Heart right ventricle (tissue), 16 donors: ENCODE measurements around the gene OLIG2. TPM values are rescaled to one million over a fixed set of nuclear protein-coding genes. Genes with fewer than 3 reads are reported as not detected.
A peak's percentile ranks its signal among the peaks of the same experiment; 100 is the strongest.

Experiments used
- ATAC-seq, 8 donors: fragments of 200-7000 bp; cut with Tn5 transposase; one replicate each; pipeline ENCODE4 v1.9.1; 2020; ENCODE audit warnings: mild to moderate bottlenecking in 8 of 8, moderate library complexity in 8 of 8, moderate number of reproducible peaks in 1 of 8
- DNase-seq, 2 donors: peaks; one replicate each; pipeline ENCODE4 v3.0.0-alpha.2; 2020
- H3K27ac ChIP-seq, 10 donors: fragments of 200-600 bp; sonication (generic) in 2 of 10; one replicate each; pipeline versions ENCODE4 v1.5.0 to v1.8.0; 2020 to 2022; ENCODE audit warnings: mild to moderate bottlenecking in 3 of 10
- H3K27me3 ChIP-seq, 7 donors: fragments of 200-600 bp; one replicate each; pipeline ENCODE4 v1.8.0; 2021 to 2022; ENCODE audit warnings: mild to moderate bottlenecking in 2 of 7
- H3K36me3 ChIP-seq, 9 donors: fragments of 200-600 bp; sonication (generic) in 1 of 9; one replicate each; pipeline versions ENCODE4 v1.5.0 to v1.8.0; 2020 to 2022; ENCODE audit warnings: mild to moderate bottlenecking in 2 of 9
- H3K4me1 ChIP-seq, 9 donors: fragments of 200-600 bp; sonication (generic) in 1 of 9; one replicate each; pipeline versions ENCODE4 v1.5.0 to v1.8.0; 2020 to 2022; ENCODE audit warnings: mild to moderate bottlenecking in 4 of 9
- H3K4me3 ChIP-seq, 10 donors: fragments of 200-600 bp; sonication (generic) in 2 of 10; one replicate each; pipeline versions ENCODE4 v1.5.0 to v1.8.0; 2020 to 2022; ENCODE audit warnings: mild to moderate bottlenecking in 7 of 10, moderate library complexity in 2 of 10
- H3K9me3 ChIP-seq, 11 donors: fragments of 200-600 bp in 10 of 11; sonication (generic) in 2 of 11; one replicate each; pipeline versions ENCODE4 v1.5.0 to v1.8.0; 2013 to 2022; ENCODE audit warnings: mild to moderate bottlenecking in 2 of 11, control low read depth in 1 of 11, moderate library complexity in 1 of 11
- whole genome bisulfite sequencing, 2 donors: extraction: QIAGEN DNeasy Blood & Tissue Kit; methylation state at CpG; one replicate each; pipeline ENCODE4 v1.1.7; 2013; ENCODE audit warnings: inconsistent platforms in 1 of 2; 5-methylcytosine and 5-hydroxymethylcytosine counted together
- intact Hi-C, 10 donors: fragments of 100-400 bp; cut with DNase I; formaldehyde crosslinking; loops; one replicate each; pipeline versions ENCODE4 v1.11.1 to v1.14.2; 2022
- polyA plus RNA-seq, 2 donors: library from polyadenylated mRNA; stranded (reverse); fragments of 200-250 nt; gene quantifications; one replicate each; pipeline ENCODE4 v1.2.3, GENCODE V29; 2013
- total RNA-seq, 10 donors: library from RNA; stranded (reverse); fragmentation: NEBNext Ultra II Directional in 3 of 10; extraction: Animal tissue kit (Norgen Biotek cat#: 25700) in 3 of 10; gene quantifications; one replicate each; pipeline versions ENCODE4 v1.2.1 to v1.2.4, GENCODE V29; 2021 to 2023
- TF ChIP-seq, protein P1 (sequence below), 9 donors: fragments of 200-600 bp; sonication (generic) in 2 of 9; IDR thresholded peaks; one replicate each; pipeline versions ENCODE4 v1.5.0 to v1.8.0; 2021 to 2022; ENCODE audit warnings: antibody characterized with exemption in 9 of 9, mild to moderate bottlenecking in 5 of 9, moderate library complexity in 1 of 9
- donor health status: Arrhythmogenic right ventricular cardiomyopathy.
- donor health status: ischemic (EF 13 %, LVEDD 7.1; RV severe dilation, severe dysfunction).
- donor health status: healthy with polysubstance abuse.
- donor health status: DM: no; HTN: yes; CAD: no.
- donor health status: DM: no; HTN: no; CAD: no.
- donor health status: ischemic (EF 25% LVEDD 6.9; RV normal size, moderate dysfunction).
- donor health status: ischemic (EF 25% LVEDD 5.7; RV mildly dilated, moderate dysfunction).
- donor health status: healthy.
- donor health status: DM: yes; HTN: yes; CAD: no.
- donor health status: Ischemic cardiomyopathy.
- donor health status: ischemic (EF 35%, LVEDD 5.7; RV mildly dilated, moderate dysfunction).
- donor health status: nonischemic (EF 11% LVEDD 7.7; RV severe dilation, severe dysfunction).
- donor health status: DM: yes; HTN: yes; CAD: no.
- donor health status: PGD.
- donor health status: ischemic (EF 29% LVEDD 5.4; RV normal size, mild dysfunction).
- donor health status: nonischemic (EF 23%, LVEDD 6.1; RV moderate dilation, normal function).

OLIG2 gene
- total and polyA plus RNA-seq, 12 donors: not detected

DNA sequence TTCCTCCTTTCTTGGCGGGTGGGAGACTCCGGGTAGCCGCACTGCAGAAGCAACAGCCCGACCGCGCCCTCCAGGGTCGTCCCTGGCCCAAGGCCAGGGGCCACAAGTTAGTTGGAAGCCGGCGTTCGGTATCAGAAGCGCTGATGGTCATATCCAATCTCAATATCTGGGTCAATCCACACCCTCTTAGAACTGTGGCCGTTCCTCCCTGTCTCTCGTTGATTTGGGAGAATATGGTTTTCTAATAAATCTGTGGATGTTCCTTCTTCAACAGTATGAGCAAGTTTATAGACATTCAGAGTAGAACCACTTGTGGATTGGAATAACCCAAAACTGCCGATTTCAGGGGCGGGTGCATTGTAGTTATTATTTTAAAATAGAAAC, 2.5 kb downstream of the OLIG2 start:
- WGBS, 2 donors: 2 to 3% methylated on average over 12 to 15 of the region's 15 CpGs
- ATAC-seq (no peak), DNase-seq (no peak)
- H3K36me3 ChIP-seq: peaks cover 0 to 6% (median 0%) of the 10 kb centered on the region in 9 donors
- H3K4me1 ChIP-seq: peaks cover 0 to 63% (median 34%) of the 10 kb centered on the region in 9 donors
- H3K4me3 ChIP-seq: peak overlapping the region in 2 of 10 donors; percentile 21 to 40
- TF ChIP-seq, protein P1, sequence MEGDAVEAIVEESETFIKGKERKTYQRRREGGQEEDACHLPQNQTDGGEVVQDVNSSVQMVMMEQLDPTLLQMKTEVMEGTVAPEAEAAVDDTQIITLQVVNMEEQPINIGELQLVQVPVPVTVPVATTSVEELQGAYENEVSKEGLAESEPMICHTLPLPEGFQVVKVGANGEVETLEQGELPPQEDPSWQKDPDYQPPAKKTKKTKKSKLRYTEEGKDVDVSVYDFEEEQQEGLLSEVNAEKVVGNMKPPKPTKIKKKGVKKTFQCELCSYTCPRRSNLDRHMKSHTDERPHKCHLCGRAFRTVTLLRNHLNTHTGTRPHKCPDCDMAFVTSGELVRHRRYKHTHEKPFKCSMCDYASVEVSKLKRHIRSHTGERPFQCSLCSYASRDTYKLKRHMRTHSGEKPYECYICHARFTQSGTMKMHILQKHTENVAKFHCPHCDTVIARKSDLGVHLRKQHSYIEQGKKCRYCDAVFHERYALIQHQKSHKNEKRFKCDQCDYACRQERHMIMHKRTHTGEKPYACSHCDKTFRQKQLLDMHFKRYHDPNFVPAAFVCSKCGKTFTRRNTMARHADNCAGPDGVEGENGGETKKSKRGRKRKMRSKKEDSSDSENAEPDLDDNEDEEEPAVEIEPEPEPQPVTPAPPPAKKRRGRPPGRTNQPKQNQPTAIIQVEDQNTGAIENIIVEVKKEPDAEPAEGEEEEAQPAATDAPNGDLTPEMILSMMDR (IDR thresholded peaks at IDR 0.05): no peak
- no peaks in the 10 kb centered on the region for H3K9me3 ChIP-seq
- intact Hi-C loops: no loop called here
- no peak overlapping the region for H3K27ac ChIP-seq
- peaks cover 74 to 100% (median 100%) of the 10 kb centered on the region in 7 donors for H3K27me3 ChIP-seq

DNA sequence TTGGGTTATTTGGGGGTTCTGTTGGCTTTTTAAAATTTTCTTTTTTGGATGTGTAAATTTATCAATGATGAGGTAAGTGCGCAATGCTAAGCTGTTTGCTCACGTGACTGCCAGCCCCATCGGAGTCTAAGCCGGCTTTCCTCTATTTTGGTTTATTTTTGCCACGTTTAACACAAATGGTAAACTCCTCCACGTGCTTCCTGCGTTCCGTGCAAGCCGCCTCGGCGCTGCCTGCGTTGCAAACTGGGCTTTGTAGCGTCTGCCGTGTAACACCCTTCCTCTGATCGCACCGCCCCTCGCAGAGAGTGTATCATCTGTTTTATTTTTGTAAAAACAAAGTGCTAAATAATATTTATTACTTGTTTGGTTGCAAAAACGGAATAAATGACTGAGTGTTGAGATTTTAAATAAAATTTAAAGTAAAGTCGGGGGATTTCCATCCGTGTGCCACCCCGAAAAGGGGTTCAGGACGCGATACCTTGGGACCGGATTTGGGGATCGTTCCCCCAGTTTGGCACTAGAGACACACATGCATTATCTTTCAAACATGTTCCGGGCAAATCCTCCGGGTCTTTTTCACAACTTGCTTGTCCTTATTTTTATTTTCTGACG, 3.1 kb downstream of the OLIG2 start:
- intact Hi-C loops: no loop called here
- peaks cover 74 to 100% (median 100%) of the 10 kb centered on the region in 7 donors for H3K27me3 ChIP-seq
- H3K4me1 ChIP-seq: peaks cover 0 to 57% (median 28%) of the 10 kb centered on the region in 9 donors

DNA sequence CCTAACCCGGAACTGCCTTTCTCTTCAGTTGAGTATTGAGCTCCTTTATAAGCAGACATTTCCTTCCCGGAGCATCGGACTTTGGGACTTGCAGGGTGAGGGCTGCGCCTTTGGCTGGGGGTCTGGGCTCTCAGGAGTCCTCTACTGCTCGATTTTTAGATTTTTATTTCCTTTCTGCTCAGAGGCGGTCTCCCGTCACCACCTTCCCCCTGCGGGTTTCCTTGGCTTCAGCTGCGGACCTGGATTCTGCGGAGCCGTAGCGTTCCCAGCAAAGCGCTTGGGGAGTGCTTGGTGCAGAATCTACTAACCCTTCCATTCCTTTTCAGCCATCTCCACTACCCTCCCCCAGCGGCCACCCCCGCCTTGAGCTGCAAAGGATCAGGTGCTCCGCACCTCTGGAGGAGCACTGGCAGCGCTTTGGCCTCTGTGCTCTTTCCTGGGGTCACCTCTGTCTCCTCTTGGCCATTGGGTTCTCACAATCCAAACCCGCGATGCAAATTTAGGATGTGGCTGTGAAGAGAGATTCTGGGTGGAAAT, 3.7 kb downstream of the OLIG2 start:
- Histone ChIP-seq H3K27ac (no peak overlapping the region), H3K4me1 (peaks cover 0 to 51% (median 25%) of the 10 kb centered on the region in 9 donors), H3K27me3 (peaks cover 75 to 100% (median 100%) of the 10 kb centered on the region in 7 donors), H3K36me3 (peaks cover 0 to 6% (median 0%) of the 10 kb centered on the region in 9 donors), H3K4me3 (peak overlapping the region in 6 of 10 donors; percentile 2 to 40 (median 7)), H3K9me3 (no peaks in the 10 kb centered on the region)
- TF ChIP-seq, protein P1 (IDR thresholded peaks at IDR 0.05): no peak
- intact Hi-C loops: no loop called here
- WGBS, 2 donors: 4 to 7% methylated on average over 19 of the region's 19 CpGs
- ATAC-seq: no peak
- DNase-seq: no peak

More for the DNA sequence above, 3.1 kb downstream of the OLIG2 start:
- no peak for DNase-seq
- Histone ChIP-seq H3K36me3 (peaks cover 0 to 6% (median 0%) of the 10 kb centered on the region in 9 donors), H3K4me3 (peak overlapping the region in 5 of 10 donors; percentile 3 to 40 (median 9)), H3K27ac (no peak overlapping the region), H3K9me3 (no peaks in the 10 kb centered on the region)
- TF ChIP-seq, protein P1 (IDR thresholded peaks at IDR 0.05): no peak
- WGBS, 2 donors: 3% methylated on average over 28 of the region's 28 CpGs
- no peak for ATAC-seq

DNA sequence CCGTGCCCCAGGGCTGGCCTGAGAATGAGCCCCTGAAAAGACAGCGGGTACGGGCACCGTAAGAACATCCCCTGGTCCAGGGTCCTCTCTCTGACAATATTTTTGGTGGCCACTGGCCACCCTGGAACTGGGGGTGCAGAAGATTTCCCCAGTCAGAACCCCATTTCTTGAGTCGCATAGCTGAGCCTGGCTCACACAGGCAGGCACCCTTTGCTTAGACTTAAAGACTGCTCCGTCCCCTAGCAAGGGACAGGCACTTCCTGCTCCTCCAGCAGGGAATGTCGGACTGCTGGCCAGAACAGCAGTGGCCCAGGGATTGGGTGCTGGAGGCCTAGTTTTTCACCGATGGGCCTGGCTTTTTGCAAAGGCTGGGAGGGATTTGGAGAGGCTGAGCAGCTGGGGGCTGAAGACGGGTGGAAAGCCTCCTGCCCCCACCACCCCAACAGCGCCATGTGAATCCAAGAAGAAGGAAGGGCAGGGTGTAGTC, 4.3 kb downstream of the OLIG2 start:
- ATAC-seq: no peak
- no peak overlapping the region for H3K27ac ChIP-seq
- no peaks in the 10 kb centered on the region for H3K9me3 ChIP-seq
- WGBS, 2 donors: 14 to 18% methylated on average over 10 of the region's 10 CpGs
- intact Hi-C loops: no loop called here
- peaks cover 0 to 46% (median 25%) of the 10 kb centered on the region in 9 donors for H3K4me1 ChIP-seq
- TF ChIP-seq, protein P1 (IDR thresholded peaks at IDR 0.05): no peak
- peak overlapping the region in 1 of 10 donors; percentile 2 for H3K4me3 ChIP-seq
- DNase-seq: no peak
- H3K36me3 ChIP-seq: peaks cover 0 to 6% (median 0%) of the 10 kb centered on the region in 9 donors
- H3K27me3 ChIP-seq: peaks cover 71 to 100% (median 100%) of the 10 kb centered on the region in 7 donors
